Middle frontal gyrus (tissue), 1 donor: ENCODE data around the gene RAB33A.
"Not testable (repeated sequence)": the region's sequence is repeated elsewhere in the genome, so short reads cannot be mapped to it uniquely, and the experiment has no call there.

ENCODE experiments used
- DNase-seq: peaks from one replicate; pipeline ENCODE4 v3.0.0-alpha.2; 2015; ENCODE audit warnings: low spot score; ENCODE audit errors: extremely low spot score

The RAB33A gene

GRCh38 chrX:130231184-130231583, 59.4 kb downstream of the RAB33A start:
- DNase-seq: not testable (repeated sequence)
